Measurements from ENCODE around the gene ATP11A. TPM values are rescaled to one million over a fixed set of nuclear protein-coding genes. Genes with fewer than 3 reads are reported as not detected.

ATP11A gene
- total RNA-seq, 1 donor from 2014 or later, result 377 TPM

- H3K4me3 ChIP-seq, result no peak overlapping the region
- DNase-seq, result no peak
- peaks cover 8% of the 10 kb centered on the region for H3K4me1 ChIP-seq
- H3K27ac ChIP-seq, result no peak overlapping the region
- intact Hi-C loops (cut with DNase I), result no loop called here
- H3K36me3 ChIP-seq, result no peaks in the 10 kb centered on the region
- no peak for ATAC-seq
- H3K27me3 ChIP-seq, result no peaks in the 10 kb centered on the region
- TF ChIP-seq CTCF (IDR thresholded peaks at IDR 0.05), result no peak
- H3K9me3 ChIP-seq, result no peaks in the 10 kb centered on the region
Measured at GRCh38 chr13:112903606-112904195, 213.9 kb downstream of the ATP11A start.

GRCh38 chr13:112904436-112904960, 214.7 kb downstream of the ATP11A start:
- H3K4me3 ChIP-seq, result no peak overlapping the region

GRCh38 chr13:112905086-112905485, 215.2 kb downstream of the ATP11A start:
- TF ChIP-seq CTCF (IDR thresholded peaks at IDR 0.05), result no peak
- Histone ChIP-seq H3K9me3 (no peaks in the 10 kb centered on the region), H3K27ac (no peak overlapping the region), H3K27me3 (no peaks in the 10 kb centered on the region), H3K4me3 (no peak overlapping the region), H3K36me3 (no peaks in the 10 kb centered on the region), H3K4me1 (peaks cover 8% of the 10 kb centered on the region)
- no peak for ATAC-seq
- intact Hi-C loops (cut with DNase I), result no loop called here
- no peak for DNase-seq

More at GRCh38 chr13:112904436-112904960, 214.7 kb downstream of the ATP11A start:
- TF ChIP-seq CTCF (IDR thresholded peaks at IDR 0.05), result no peak
- H3K9me3 ChIP-seq, result no peaks in the 10 kb centered on the region
- no peak for ATAC-seq
- DNase-seq, result no peak
- peaks cover 8% of the 10 kb centered on the region for H3K4me1 ChIP-seq
- no peaks in the 10 kb centered on the region for H3K27me3 ChIP-seq
- H3K36me3 ChIP-seq, result no peaks in the 10 kb centered on the region
- intact Hi-C loops (cut with DNase I), result no loop called here
- H3K27ac ChIP-seq, result no peak overlapping the region

- Histone ChIP-seq H3K27ac (no peak overlapping the region), H3K4me3 (no peak overlapping the region), H3K9me3 (no peaks in the 10 kb centered on the region), H3K4me1 (peaks cover 8% of the 10 kb centered on the region), H3K36me3 (no peaks in the 10 kb centered on the region), H3K27me3 (peaks cover 3% of the 10 kb centered on the region)
- ATAC-seq (no peak), DNase-seq (no peak)
- intact Hi-C loops (cut with DNase I), result no loop called here
- TF ChIP-seq CTCF (IDR thresholded peaks at IDR 0.05), result no peak
Measured at GRCh38 chr13:112905619-112905989, 215.8 kb downstream of the ATP11A start.

GRCh38 chr13:112905990-112906641, 216.3 kb downstream of the ATP11A start:
- Histone ChIP-seq H3K4me1 (peaks cover 8% of the 10 kb centered on the region), H3K27ac (no peak overlapping the region), H3K9me3 (no peaks in the 10 kb centered on the region), H3K27me3 (peaks cover 7% of the 10 kb centered on the region), H3K36me3 (no peaks in the 10 kb centered on the region), H3K4me3 (no peak overlapping the region)
- ATAC-seq (no peak), DNase-seq (no peak)
- TF ChIP-seq CTCF (IDR thresholded peaks at IDR 0.05), result no peak
- intact Hi-C loops (cut with DNase I), result no loop called here

Measured in upper lobe of right lung (tissue), 1 donor.